HUES48 (cell line): ENCODE data around the gene USP7.
A peak's percentile ranks its signal among the peaks of the same experiment; 100 is the strongest.

Experiments used
- H3K27ac ChIP-seq: one replicate; pipeline ENCODE4 v1.7.0; 2013; ENCODE audit warnings: low read depth, low read length, inconsistent platforms
- H3K27me3 ChIP-seq: 2 replicates; pipeline ENCODE4 v1.6.1; 2013; ENCODE audit warnings: mild to moderate bottlenecking, low read length; ENCODE audit not compliant: control insufficient read depth, insufficient read depth
- H3K36me3 ChIP-seq: 2 replicates; pipeline ENCODE4 v1.6.1; 2013; ENCODE audit warnings: low read length; ENCODE audit not compliant: control insufficient read depth, insufficient read depth
- H3K4me1 ChIP-seq: 2 replicates; pipeline ENCODE4 v1.6.1; 2013; ENCODE audit warnings: mild to moderate bottlenecking, low read length; ENCODE audit not compliant: control insufficient read depth, insufficient read depth
- H3K4me3 ChIP-seq: 2 replicates; pipeline ENCODE4 v1.5.1; 2013; ENCODE audit warnings: mild to moderate bottlenecking, low read depth, low read length
- H3K9ac ChIP-seq: 2 replicates; pipeline ENCODE4 v1.6.1; 2013; ENCODE audit warnings: mild to moderate bottlenecking, low read depth, low read length, moderate library complexity
- H3K9me3 ChIP-seq: 2 replicates; pipeline ENCODE4 v1.6.1; 2013; ENCODE audit warnings: low read length; ENCODE audit not compliant: control insufficient read depth, insufficient read depth

Gene USP7

GRCh38 chr16:8910811-8911210, 52.9 kb downstream of the USP7 start:
- Histone ChIP-seq H3K4me1 (peaks cover 11% of the 10 kb centered on the region), H3K4me3 (no peak overlapping the region), H3K27me3 (no peaks in the 10 kb centered on the region), H3K9ac (no peak overlapping the region), H3K27ac (no peak overlapping the region), H3K36me3 (peaks cover 98% of the 10 kb centered on the region), H3K9me3 (no peaks in the 10 kb centered on the region)

GRCh38 chr16:8908810-8909468, 54.8 kb downstream of the USP7 start:
- Histone ChIP-seq H3K27ac (no peak overlapping the region), H3K4me3 (no peak overlapping the region), H3K9me3 (no peaks in the 10 kb centered on the region), H3K27me3 (no peaks in the 10 kb centered on the region), H3K36me3 (peaks cover 98% of the 10 kb centered on the region), H3K4me1 (peaks cover 11% of the 10 kb centered on the region), H3K9ac (no peak overlapping the region)

- H3K9ac ChIP-seq, result no peak overlapping the region
- H3K27me3 ChIP-seq, result no peaks in the 10 kb centered on the region
- H3K27ac ChIP-seq, result no peak overlapping the region
- no peak overlapping the region for H3K4me3 ChIP-seq
- no peaks in the 10 kb centered on the region for H3K9me3 ChIP-seq
- H3K36me3 ChIP-seq, result peaks cover 99% of the 10 kb centered on the region
- peaks cover 11% of the 10 kb centered on the region for H3K4me1 ChIP-seq
Observed at GRCh38 chr16:8907096-8907495, 56.6 kb downstream of the USP7 start.

GRCh38 chr16:8905795-8906591, 57.7 kb downstream of the USP7 start:
- peaks cover 99% of the 10 kb centered on the region for H3K36me3 ChIP-seq
- no peak overlapping the region for H3K4me3 ChIP-seq
- peaks cover 4% of the 10 kb centered on the region for H3K4me1 ChIP-seq
- no peak overlapping the region for H3K9ac ChIP-seq
- H3K9me3 ChIP-seq, result no peaks in the 10 kb centered on the region
- peak overlapping the region; percentile 22 for H3K27ac ChIP-seq
- H3K27me3 ChIP-seq, result no peaks in the 10 kb centered on the region

DNA sequence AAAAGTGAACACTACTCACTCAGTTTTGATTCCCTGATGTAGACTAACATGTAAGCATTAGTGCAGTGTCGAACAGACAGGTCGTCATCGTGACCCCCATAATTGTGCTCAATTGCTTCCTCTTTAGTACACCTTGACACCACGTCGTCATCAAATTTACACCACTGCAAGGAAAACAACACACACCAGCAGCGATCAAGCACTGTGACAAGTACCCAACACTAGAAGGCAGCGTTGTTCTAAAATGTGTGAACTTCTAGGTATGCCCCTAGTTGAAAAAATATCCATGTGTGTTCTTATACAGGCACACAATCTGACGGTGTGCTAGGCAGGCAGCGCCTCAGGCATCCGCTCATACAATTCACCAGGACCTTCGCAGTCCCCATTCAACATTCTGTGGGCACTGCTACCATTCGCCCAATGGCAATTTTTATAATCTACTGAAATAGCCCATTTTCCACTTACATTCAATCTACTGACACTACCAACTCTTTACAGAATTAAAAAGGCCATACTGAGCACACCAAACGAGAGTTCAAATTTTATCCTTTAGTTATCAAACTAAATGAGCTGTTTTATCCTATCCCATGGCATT, 58.4 kb downstream of the USP7 start:
- Histone ChIP-seq H3K27ac (no peak overlapping the region), H3K4me1 (no peaks in the 10 kb centered on the region), H3K9me3 (no peaks in the 10 kb centered on the region), H3K36me3 (peaks cover 99% of the 10 kb centered on the region), H3K4me3 (no peak overlapping the region), H3K27me3 (no peaks in the 10 kb centered on the region), H3K9ac (no peak overlapping the region)

DNA sequence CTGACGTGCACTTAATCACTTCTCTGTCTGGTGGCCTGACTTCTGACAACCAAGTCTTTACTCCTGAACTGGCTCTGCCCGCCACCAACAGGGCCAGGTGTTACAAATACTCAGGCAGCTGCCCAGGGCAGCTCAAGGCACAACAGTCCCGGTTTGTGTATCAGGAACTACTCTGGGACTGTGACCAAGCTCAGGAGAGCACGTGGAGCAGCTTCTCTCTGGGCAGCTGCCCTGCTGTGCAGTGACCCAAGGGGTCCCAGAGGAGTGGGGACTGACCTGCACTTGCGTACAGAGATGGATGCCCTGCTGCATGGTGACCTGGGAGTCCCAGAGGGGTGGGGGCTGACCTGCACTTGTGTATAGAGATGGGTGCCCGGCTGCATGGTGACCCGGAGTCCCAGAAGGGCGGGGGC, 59.7 kb downstream of the USP7 start:
- Histone ChIP-seq H3K27ac (no peak overlapping the region), H3K4me1 (no peaks in the 10 kb centered on the region), H3K27me3 (no peaks in the 10 kb centered on the region), H3K9me3 (no peaks in the 10 kb centered on the region), H3K9ac (no peak overlapping the region), H3K36me3 (peaks cover 100% of the 10 kb centered on the region), H3K4me3 (no peak overlapping the region)

DNA sequence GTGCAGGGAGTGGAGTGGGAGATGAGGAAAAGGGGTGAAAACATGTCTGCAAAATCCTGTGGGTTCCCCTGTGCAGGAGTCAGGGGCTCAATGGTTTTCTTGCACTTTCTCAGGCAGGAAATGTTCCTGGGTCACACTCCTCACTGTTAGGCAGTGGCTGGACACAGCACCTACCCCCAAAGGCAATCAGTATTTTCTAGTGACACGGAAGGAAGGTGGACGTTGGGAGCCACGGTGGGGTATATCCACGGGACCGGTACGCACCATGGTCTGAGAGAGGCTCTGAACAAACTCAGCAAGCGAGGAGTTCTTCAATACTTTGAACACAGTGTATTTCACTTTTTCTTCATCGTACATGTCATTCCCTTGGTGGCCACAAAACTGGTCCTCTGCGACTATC, 60.7 kb downstream of the USP7 start:
- peaks cover 100% of the 10 kb centered on the region for H3K36me3 ChIP-seq
- H3K9me3 ChIP-seq, result no peaks in the 10 kb centered on the region
- H3K27ac ChIP-seq, result no peak overlapping the region
- no peak overlapping the region for H3K9ac ChIP-seq
- no peak overlapping the region for H3K4me3 ChIP-seq
- no peaks in the 10 kb centered on the region for H3K4me1 ChIP-seq
- no peaks in the 10 kb centered on the region for H3K27me3 ChIP-seq

DNA sequence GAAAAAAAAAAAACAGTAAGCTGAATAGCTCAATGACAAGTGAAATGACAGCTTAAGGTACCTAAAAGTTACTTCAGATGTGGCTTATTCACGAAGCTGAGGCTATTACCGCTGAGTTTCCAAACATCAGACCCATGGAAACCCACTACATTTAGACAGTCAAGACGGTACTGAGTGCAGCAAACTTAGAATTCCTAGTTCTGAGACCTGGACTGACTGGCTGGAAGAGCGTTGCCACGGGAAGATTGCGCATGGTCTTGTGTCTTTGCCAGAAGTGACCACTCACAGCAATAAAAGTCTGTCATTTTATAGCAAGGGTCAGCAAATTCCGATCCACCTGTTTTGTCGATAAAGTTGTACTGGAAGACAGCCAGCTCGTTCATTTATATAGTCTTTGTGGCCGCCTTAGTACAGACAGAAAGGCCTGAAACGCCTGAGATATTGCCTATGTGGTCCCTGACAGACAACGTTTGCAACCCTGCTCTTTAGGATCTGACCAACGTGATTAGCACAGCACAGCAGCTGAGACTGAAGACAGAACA, 62.3 kb downstream of the USP7 start:
- H3K36me3 ChIP-seq, result peaks cover 99% of the 10 kb centered on the region
- no peak overlapping the region for H3K27ac ChIP-seq

DNA sequence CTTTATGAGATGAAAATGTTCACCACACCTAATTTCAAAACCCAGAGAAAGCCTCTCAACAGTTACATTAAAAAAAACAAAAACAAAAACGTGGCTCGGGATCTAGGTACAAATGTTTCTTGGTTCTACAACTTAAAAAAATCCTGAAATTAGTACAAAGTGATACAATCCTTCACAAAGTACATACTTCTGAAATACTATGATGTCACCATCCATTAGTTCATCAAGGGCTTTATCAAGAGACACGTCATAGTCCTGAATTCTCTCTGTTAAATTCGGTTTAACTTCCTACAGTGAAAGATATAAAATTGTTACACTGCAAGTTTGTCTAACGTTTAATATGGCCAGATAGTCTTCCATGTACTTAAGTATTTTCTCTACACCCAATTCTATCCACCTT, 63.4 kb downstream of the USP7 start:
- Histone ChIP-seq H3K27ac (no peak overlapping the region), H3K36me3 (peaks cover 99% of the 10 kb centered on the region), H3K27me3 (no peaks in the 10 kb centered on the region), H3K9me3 (no peaks in the 10 kb centered on the region), H3K4me3 (no peak overlapping the region), H3K4me1 (no peaks in the 10 kb centered on the region), H3K9ac (no peak overlapping the region)

More for the DNA sequence above, 62.3 kb downstream of the USP7 start:
- H3K9me3 ChIP-seq, result no peaks in the 10 kb centered on the region
- H3K27me3 ChIP-seq, result no peaks in the 10 kb centered on the region
- no peaks in the 10 kb centered on the region for H3K4me1 ChIP-seq
- no peak overlapping the region for H3K4me3 ChIP-seq
- no peak overlapping the region for H3K9ac ChIP-seq

- Histone ChIP-seq H3K27me3 (no peaks in the 10 kb centered on the region), H3K27ac (no peak overlapping the region), H3K9ac (no peak overlapping the region), H3K36me3 (peaks cover 99% of the 10 kb centered on the region), H3K4me3 (no peak overlapping the region), H3K4me1 (no peaks in the 10 kb centered on the region), H3K9me3 (no peaks in the 10 kb centered on the region)
Observed at GRCh38 chr16:8899709-8900317, 63.9 kb downstream of the USP7 start.
